HFFc6 (cell line): ENCODE results near the gene TATDN3. TPM values are rescaled to one million over a fixed set of nuclear protein-coding genes. Genes with fewer than 3 reads are reported as not detected.
A peak's percentile ranks its signal among the peaks of the same experiment; 100 is the strongest.

ENCODE experiments used
- DNase-seq: peaks from one replicate; pipeline ENCODE4 v3.0.0-alpha.2; 2018
- H3K27ac Mint-ChIP-seq: 2 replicates; pipeline ENCODE4 v1.8.0; 2020; ENCODE audit warnings: mild to moderate bottlenecking, mixed read lengths
- H3K27me3 Mint-ChIP-seq: 2 replicates; pipeline ENCODE4 v1.8.0; 2021; ENCODE audit warnings: mild to moderate bottlenecking, moderate library complexity, mixed read lengths; ENCODE audit not compliant: insufficient read depth
- H3K36me3 Mint-ChIP-seq: 2 replicates; pipeline ENCODE4 v1.8.0; 2021; ENCODE audit warnings: low read depth, mixed read lengths
- H3K4me1 Mint-ChIP-seq: 2 replicates; pipeline ENCODE4 v1.8.0; 2020; ENCODE audit warnings: low read depth, mixed read lengths
- H3K4me3 Mint-ChIP-seq: 2 replicates; pipeline ENCODE4 v1.8.0; 2020; ENCODE audit warnings: mild to moderate bottlenecking, moderate library complexity, mixed read lengths
- H3K9me3 Mint-ChIP-seq: 2 replicates; pipeline ENCODE4 v1.8.0; 2020; ENCODE audit warnings: mild to moderate bottlenecking, mixed read lengths
- total RNA-seq, 6 experiments: library from RNA; stranded (reverse); fragmentation: NEBNext Ultra II Directional; extraction: Animal tissue kit (Norgen Biotek cat#: 25700); gene quantifications; 2 replicates in 1 of 6; 3 replicates in 5 of 6; pipeline ENCODE4 v1.2.3, GENCODE V29; 2021
- TF ChIP-seq, protein P1 (sequence below): fragments of 200-600 bp; sonication (generic); IDR thresholded peaks from 2 replicates; pipeline ENCODE4 v1.5.0; 2021; ENCODE audit warnings: antibody characterized with exemption, mild to moderate bottlenecking

TATDN3 gene
- total RNA-seq, 6 experiments from 2014 or later = 8.6 to 14.4 (median 12.1) TPM

DNA sequence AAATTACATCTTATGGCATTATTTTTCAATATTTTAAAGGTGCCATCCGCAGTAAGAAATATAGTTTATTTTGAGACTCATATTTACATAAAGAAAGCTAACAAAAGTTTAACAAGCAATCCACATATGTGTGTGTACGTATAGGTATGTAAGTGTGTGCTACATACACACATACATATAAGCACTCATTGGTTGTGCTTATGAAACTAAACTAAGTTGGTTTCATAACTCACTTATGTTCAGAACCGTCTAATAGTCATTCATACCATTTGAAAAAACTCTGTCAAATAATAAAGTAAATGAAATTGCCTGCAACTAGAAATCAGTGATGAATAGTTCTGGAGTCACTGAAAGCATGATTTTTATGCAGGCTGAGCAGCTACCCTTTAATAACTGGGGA lies 14.1 kb downstream of the TATDN3 start:
- DNase-seq = no peak
- TF ChIP-seq, protein P1, sequence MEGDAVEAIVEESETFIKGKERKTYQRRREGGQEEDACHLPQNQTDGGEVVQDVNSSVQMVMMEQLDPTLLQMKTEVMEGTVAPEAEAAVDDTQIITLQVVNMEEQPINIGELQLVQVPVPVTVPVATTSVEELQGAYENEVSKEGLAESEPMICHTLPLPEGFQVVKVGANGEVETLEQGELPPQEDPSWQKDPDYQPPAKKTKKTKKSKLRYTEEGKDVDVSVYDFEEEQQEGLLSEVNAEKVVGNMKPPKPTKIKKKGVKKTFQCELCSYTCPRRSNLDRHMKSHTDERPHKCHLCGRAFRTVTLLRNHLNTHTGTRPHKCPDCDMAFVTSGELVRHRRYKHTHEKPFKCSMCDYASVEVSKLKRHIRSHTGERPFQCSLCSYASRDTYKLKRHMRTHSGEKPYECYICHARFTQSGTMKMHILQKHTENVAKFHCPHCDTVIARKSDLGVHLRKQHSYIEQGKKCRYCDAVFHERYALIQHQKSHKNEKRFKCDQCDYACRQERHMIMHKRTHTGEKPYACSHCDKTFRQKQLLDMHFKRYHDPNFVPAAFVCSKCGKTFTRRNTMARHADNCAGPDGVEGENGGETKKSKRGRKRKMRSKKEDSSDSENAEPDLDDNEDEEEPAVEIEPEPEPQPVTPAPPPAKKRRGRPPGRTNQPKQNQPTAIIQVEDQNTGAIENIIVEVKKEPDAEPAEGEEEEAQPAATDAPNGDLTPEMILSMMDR = no peak

DNA sequence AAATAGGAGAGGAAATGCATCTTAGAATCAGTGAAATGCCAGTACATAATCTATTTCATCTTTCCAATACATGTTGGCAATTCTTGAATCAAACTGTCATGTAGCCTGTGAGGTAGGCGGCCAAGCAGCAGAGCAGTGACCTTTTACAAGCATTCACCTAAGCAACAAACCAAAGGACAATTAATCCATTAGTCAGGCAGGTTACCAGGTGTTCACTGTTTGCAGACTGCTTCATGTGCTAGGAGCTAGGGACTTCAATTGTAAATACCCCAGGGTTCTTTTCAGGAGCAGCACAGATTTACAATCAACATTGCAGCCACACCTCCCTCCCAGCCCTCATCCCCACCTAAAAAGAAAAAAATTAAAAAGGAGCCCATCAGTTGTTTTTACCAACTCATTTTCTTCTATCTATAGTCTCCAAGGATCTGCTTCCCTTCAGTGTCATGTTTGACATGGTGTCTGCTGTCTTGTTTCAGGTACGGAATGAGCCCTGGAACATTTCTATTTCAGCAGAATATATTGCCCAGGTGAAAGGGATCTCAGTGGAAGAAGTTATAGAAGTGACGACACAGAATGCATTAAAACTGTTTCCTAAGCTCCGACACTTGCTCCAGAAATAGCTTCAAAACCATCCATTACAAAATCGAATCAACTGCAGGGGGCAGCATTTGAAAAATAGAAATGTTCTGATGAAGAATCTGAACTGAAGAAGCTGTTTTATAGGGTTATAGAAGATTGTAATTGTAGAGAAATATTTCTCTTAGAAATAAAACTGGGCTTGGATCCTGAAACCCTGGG lies 23.0 kb downstream of the TATDN3 start:
- DNase-seq = no peak
- Mint-ChIP-seq H3K27me3 (no peaks in the 10 kb centered on the region; the same call in 1 of the 2 replicates), H3K4me1 (peaks cover 7% of the 10 kb centered on the region), H3K4me3 (no peak overlapping the region), H3K36me3 (no peaks in the 10 kb centered on the region), H3K9me3 (no peaks in the 10 kb centered on the region), H3K27ac (no peak overlapping the region)
- TF ChIP-seq, protein P1 = peak; percentile 70

More for the DNA sequence above, 14.1 kb downstream of the TATDN3 start:
- no peaks in the 10 kb centered on the region for H3K9me3 Mint-ChIP-seq
- H3K27ac Mint-ChIP-seq = no peak overlapping the region
- H3K4me1 Mint-ChIP-seq = peaks cover 10% of the 10 kb centered on the region
- H3K36me3 Mint-ChIP-seq = no peaks in the 10 kb centered on the region
- no peak overlapping the region for H3K4me3 Mint-ChIP-seq
- no peaks in the 10 kb centered on the region for H3K27me3 Mint-ChIP-seq

DNA sequence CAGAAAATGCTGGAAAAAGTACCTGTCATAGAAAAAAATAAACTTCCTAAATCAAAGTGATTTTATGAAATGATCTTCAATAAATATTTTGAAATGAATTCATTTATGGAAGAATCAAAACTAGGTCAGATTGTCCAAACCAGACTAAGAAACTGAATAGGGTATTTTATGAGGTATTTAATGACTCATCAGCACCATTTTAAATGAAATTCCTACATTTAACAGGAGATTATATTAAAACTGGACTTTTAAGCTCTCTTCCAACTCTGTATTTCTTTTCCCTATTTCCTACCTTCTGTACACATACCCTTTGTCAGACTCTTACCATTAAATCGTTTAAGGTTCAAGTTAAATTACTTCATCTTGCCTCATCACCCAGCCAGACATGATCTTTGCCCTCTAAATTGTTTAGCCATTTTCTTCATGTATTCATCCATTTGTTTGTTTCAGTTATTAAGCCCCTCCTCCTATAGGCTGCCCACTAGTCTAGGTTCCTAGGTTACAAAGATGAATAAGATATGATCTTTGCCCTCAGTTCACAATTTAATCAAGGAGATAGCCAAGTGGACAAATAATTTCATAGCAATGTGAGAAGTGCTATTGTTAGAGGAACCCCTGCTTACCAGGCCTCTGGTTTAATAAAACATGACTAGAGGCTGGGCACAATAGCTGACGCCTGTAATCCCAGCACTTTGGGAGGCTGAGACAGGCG lies 25.0 kb downstream of the TATDN3 start:
- peaks cover 7% of the 10 kb centered on the region for H3K4me1 Mint-ChIP-seq
- no peaks in the 10 kb centered on the region; the same call in 1 of the 2 replicates for H3K27me3 Mint-ChIP-seq
- H3K36me3 Mint-ChIP-seq = no peaks in the 10 kb centered on the region
- H3K9me3 Mint-ChIP-seq = no peaks in the 10 kb centered on the region
- H3K27ac Mint-ChIP-seq = no peak overlapping the region
- DNase-seq = no peak
- TF ChIP-seq, protein P1 = no peak
- H3K4me3 Mint-ChIP-seq = no peak overlapping the region

DNA sequence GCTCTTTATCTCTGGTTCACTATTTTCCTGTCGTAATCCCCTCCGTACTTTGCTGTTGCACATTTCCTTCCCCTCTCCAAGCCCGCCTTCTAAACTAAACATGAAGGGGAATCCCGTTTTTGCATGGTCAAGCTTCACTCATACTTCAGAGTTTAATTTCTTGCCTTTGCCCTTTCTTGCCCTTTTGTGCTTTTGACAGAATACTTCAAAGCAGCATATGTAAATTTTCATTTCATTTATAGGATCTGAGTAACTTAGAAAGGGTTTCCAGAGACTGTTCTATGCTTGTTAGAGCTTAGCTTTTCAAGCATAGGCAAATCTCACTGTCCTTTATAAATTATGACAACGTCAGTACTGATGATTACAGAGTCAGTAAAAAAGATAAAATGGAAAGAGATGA lies 28.0 kb downstream of the TATDN3 start:
- H3K4me1 Mint-ChIP-seq = peaks cover 7% of the 10 kb centered on the region
- peaks cover 6% of the 10 kb centered on the region for H3K27me3 Mint-ChIP-seq
- DNase-seq = no peak

DNA sequence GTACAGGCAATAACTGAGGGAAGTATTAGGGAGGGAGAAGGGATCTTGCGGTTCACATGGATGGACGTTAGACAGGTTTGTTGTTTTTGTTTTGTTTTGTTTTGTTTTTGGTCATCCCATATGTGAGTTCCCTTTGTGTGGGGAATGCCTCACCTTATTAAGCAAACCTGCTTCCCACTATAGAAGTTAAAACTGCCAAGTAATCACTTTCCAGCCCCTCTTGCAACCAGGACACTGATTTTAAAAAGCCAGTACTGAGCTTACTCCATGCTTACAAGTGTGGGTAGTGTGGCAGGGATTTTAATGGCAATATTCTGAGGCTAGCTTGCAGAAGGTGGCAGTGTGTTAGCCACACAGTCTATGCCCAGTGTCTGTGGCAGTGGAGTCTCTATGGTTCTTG lies 29.3 kb downstream of the TATDN3 start:
- Mint-ChIP-seq H3K4me1 (peaks cover 7% of the 10 kb centered on the region), H3K27ac (no peak overlapping the region), H3K4me3 (no peak overlapping the region), H3K9me3 (peaks cover 17% of the 10 kb centered on the region), H3K36me3 (peaks cover 14% of the 10 kb centered on the region), H3K27me3 (peaks cover 6% of the 10 kb centered on the region)
- TF ChIP-seq, protein P1 = no peak
- no peak for DNase-seq

More for the DNA sequence above, 28.0 kb downstream of the TATDN3 start:
- Mint-ChIP-seq H3K36me3 (peaks cover 7% of the 10 kb centered on the region), H3K4me3 (no peak overlapping the region), H3K27ac (no peak overlapping the region), H3K9me3 (peaks cover 9% of the 10 kb centered on the region)
- TF ChIP-seq, protein P1 = no peak
